Thoracic aorta (tissue), 2 donors: ENCODE data around the gene MYO1A. TPM values are rescaled to one million over a fixed set of nuclear protein-coding genes. Genes with fewer than 3 reads are reported as not detected.
"Not testable (repeated sequence)": the region's sequence is repeated elsewhere in the genome, so short reads cannot be mapped to it uniquely, and the experiment has no call there.

Source experiments
- ATAC-seq: fragments of 150-250 bp; one replicate; pipeline ENCODE4 v1.8.0; 2017; ENCODE audit warnings: low read depth; ENCODE audit not compliant: insufficient number of reproducible peaks, low FRiP score
- DNase-seq: peaks from one replicate; pipeline ENCODE4 v3.0.0-alpha.2; 2020; ENCODE audit warnings: low spot score
- H3K27ac ChIP-seq, 2 donors: fragments of 200-600 bp; sonication (generic); 1 replicate in 1 of 2; 2 replicates in 1 of 2; pipeline ENCODE4 v1.5.1; 2016; ENCODE audit warnings: mild to moderate bottlenecking in 2 of 2, moderate library complexity in 2 of 2
- H3K27me3 ChIP-seq: fragments of 200-600 bp; sonication (generic); replicated peaks from 2 replicates; pipeline ENCODE4 v1.6.0; 2016; ENCODE audit warnings: mild to moderate bottlenecking; ENCODE audit not compliant: insufficient read depth
- H3K36me3 ChIP-seq: fragments of 200-600 bp; sonication (generic); one replicate; pipeline ENCODE4 v1.5.1; 2016
- H3K4me1 ChIP-seq, 2 donors: fragments of 200-600 bp; sonication (generic); 1 replicate in 1 of 2; 2 replicates in 1 of 2; pipeline versions ENCODE4 v1.5.1 to v1.6.0; 2016; ENCODE audit warnings: low read depth in 2 of 2, mild to moderate bottlenecking in 1 of 2; ENCODE audit not compliant: control insufficient read depth in 1 of 2
- H3K4me3 ChIP-seq: fragments of 200-600 bp; sonication (generic); 2 replicates; pipeline ENCODE4 v1.5.1; 2016; ENCODE audit warnings: mild to moderate bottlenecking
- H3K9me3 ChIP-seq: fragments of 200-600 bp; sonication (generic); 2 replicates; pipeline ENCODE4 v1.5.1; 2016
- total RNA-seq, 2 donors: library from RNA; depleted of rRNA; stranded (reverse); fragments of >200 nt; gene quantifications; one replicate each; pipeline versions ENCODE4 v1.1.0 to v1.2.3, GENCODE V29; 2016
- TF ChIP-seq, protein P1 (sequence below): fragments of 200-600 bp; sonication (generic); IDR thresholded peaks from one replicate; pipeline ENCODE4 v1.5.1; 2019; ENCODE audit warnings: antibody characterized with exemption

MYO1A gene
- total RNA-seq, 2 donors from 2014 or later: 1.7 to 2.2 TPM

DNA sequence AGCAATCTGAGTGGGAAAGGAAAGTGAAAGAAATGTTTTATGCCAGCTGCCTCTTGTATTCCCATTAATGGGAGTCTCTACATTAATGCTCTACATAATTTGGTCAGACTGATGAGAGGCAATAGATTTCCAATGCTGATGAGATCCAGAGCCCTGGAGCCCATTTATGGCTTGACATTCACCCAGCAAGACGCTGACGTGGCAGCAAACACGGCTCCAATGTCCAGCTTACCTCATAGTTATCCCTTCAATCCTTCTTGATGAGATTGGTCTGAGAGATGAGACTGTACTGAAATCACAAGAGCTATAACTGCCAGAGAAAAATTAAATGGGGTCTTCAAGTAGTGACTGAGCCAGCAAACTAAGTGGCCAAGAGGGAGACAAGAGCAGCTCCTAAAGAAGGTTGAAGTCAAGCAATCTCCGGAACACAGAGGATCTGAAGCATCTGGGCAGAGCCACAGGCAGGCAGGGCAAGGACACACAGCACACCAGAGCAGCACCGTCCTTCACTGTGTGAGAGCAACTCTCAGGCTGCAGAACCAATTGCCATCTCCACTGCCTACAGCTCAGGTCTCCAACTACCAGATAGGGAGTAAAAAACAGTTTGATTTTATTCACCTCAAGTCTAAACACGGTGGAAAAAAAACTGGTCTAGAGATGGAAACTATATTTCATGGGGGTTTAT lies 7.3 kb upstream of the MYO1A start:
- Histone ChIP-seq H3K27me3 (no peaks in the 10 kb centered on the region), H3K4me1 (peaks cover 0 to 6% of the 10 kb centered on the region in 2 donors), H3K27ac (peak overlapping the region in 1 of 2 donors; percentile 39), H3K9me3 (no peaks in the 10 kb centered on the region), H3K36me3 (peaks cover 10% of the 10 kb centered on the region), H3K4me3 (peak overlapping the region; percentile 41)
- TF ChIP-seq, protein P1, sequence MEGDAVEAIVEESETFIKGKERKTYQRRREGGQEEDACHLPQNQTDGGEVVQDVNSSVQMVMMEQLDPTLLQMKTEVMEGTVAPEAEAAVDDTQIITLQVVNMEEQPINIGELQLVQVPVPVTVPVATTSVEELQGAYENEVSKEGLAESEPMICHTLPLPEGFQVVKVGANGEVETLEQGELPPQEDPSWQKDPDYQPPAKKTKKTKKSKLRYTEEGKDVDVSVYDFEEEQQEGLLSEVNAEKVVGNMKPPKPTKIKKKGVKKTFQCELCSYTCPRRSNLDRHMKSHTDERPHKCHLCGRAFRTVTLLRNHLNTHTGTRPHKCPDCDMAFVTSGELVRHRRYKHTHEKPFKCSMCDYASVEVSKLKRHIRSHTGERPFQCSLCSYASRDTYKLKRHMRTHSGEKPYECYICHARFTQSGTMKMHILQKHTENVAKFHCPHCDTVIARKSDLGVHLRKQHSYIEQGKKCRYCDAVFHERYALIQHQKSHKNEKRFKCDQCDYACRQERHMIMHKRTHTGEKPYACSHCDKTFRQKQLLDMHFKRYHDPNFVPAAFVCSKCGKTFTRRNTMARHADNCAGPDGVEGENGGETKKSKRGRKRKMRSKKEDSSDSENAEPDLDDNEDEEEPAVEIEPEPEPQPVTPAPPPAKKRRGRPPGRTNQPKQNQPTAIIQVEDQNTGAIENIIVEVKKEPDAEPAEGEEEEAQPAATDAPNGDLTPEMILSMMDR: no peak
- no peak for ATAC-seq
- no peak for DNase-seq

DNA sequence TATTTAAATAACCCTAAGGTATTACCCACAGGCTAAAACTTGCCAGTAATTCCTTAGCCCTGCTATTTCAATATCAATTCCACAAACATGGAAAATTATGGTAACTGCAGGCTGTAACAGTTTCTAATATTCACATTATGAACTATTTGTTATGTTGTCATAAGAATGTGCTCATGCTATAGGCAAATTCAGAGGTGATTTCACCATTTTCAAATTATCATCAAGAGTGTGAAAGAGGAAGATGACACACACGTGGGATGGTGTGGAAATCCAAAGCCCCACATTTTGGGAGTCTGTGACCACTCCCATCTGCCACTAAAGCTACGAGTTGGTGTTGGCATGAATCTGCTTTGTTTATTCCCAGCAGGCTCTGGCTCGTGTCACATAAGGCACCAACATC lies 5.9 kb upstream of the MYO1A start:
- no peaks in the 10 kb centered on the region for H3K27me3 ChIP-seq
- H3K27ac ChIP-seq: no peak overlapping the region
- peaks cover 0 to 6% of the 10 kb centered on the region in 2 donors for H3K4me1 ChIP-seq
- H3K36me3 ChIP-seq: peaks cover 10% of the 10 kb centered on the region
- H3K4me3 ChIP-seq: no peak overlapping the region
- no peak for DNase-seq
- no peak for ATAC-seq
- H3K9me3 ChIP-seq: no peaks in the 10 kb centered on the region
- TF ChIP-seq, protein P1: no peak

DNA sequence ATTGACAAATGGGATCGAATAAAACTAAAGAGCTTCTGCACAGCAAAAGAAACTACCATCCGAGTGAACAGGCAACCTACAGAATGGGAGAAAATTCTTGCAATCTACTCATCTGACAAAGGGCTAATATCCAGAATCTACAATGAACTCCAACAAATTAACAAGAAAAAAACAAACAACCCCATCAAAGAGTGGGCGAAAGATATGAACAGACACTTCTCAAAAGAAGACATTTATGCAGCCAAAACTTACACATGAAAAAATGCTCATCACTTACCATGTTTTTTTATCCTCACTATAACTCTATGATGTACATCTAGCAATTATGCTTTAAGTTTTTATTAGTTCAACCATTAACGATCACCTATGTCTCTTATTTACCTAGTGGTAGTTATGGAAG lies 4.0 kb upstream of the MYO1A start:
- DNase-seq, H3K4me3 ChIP-seq, H3K9me3 ChIP-seq, H3K27me3 ChIP-seq, ATAC-seq, H3K36me3 ChIP-seq, H3K27ac ChIP-seq, H3K4me1 ChIP-seq: not testable (repeated sequence)

- not testable (repeated sequence) for H3K36me3 ChIP-seq, ATAC-seq, DNase-seq, H3K4me3 ChIP-seq, H3K4me1 ChIP-seq, H3K9me3 ChIP-seq, H3K27me3 ChIP-seq, H3K27ac ChIP-seq
These were observed 3.2 kb upstream of the MYO1A start for GRCh38 chr12:57053146-57053545.

DNA sequence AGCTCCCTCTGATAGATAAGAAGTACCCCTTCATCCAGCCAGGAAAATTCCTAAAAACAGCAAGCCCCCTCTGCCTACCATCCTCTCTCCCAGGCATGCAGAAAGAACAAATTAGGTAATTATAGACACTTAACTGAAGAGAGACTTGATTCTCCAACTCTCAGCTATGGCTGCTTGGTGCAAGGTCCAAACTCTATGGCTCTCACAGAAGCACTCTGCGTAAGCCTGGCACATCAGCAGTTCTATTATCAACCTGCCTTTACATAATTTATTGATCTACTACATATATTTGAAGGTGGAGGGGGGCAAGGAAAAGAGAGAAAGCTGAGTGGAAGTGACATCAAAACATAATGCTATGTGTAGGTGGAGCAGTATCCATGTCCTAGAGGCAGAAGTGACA lies 1.1 kb upstream of the MYO1A start:
- Histone ChIP-seq H3K27ac (no peak overlapping the region), H3K27me3 (no peaks in the 10 kb centered on the region), H3K4me3 (no peak overlapping the region), H3K36me3 (no peaks in the 10 kb centered on the region), H3K4me1 (no peaks in the 10 kb centered on the region), H3K9me3 (no peaks in the 10 kb centered on the region)
- no peak for ATAC-seq
- no peak for DNase-seq
- TF ChIP-seq, protein P1: no peak

- H3K27me3 ChIP-seq: no peaks in the 10 kb centered on the region
- no peaks in the 10 kb centered on the region for H3K36me3 ChIP-seq
- no peak overlapping the region for H3K27ac ChIP-seq
- no peaks in the 10 kb centered on the region for H3K9me3 ChIP-seq
- DNase-seq (no peak), ATAC-seq (no peak)
- H3K4me1 ChIP-seq: no peaks in the 10 kb centered on the region
- TF ChIP-seq, protein P1: no peak
- H3K4me3 ChIP-seq: no peak overlapping the region
These were observed 846 bp downstream of the MYO1A start for GRCh38 chr12:57049119-57049446.
